Myocyte (in vitro differentiated cells): ENCODE measurements around the gene XBP1. TPM values are rescaled to one million over a fixed set of nuclear protein-coding genes. Genes with fewer than 3 reads are reported as not detected.
"Not testable (repeated sequence)": the region's sequence is repeated elsewhere in the genome, so short reads cannot be mapped to it uniquely, and the experiment has no call there.

Experiments
- DNase-seq: peaks from one replicate; pipeline ENCODE4 v3.0.0-alpha.2; 2012; ENCODE audit warnings: low read depth
- total RNA-seq: library from RNA; depleted of rRNA; stranded (reverse); fragments of >200 nt; gene quantifications from 2 replicates; pipeline ENCODE4 v1.2.3, GENCODE V29; 2014

The XBP1 gene
- total RNA-seq, 1 donor from 2014 or later: 224 TPM

DNA sequence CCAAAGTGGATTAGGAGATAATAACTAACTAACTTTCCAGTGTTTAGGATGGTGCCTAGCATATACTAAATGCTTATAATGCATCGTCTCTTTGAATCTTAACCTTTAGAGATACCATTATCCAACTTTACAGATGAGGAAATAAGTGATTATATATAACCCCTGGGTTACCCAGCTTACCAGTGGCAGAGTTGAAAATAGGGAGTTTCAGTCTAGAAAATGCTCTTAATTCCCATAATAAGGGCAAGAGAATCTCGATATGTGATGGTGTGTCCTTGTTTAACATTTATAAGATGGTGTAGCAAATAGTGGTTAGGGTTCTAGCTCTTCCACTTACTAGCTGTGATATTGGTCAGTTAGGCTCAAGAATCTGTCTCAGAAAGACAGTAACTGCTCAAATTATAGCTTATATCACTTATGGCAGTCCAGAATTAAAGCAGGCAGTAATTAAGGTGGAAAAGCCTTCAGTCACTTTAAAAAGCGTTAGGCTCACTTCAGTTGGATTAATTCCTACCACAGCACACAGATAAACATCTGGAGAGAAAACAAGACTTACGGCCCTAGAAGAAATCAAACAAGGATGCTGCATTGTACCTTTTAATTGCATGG lies 6.3 kb downstream of the XBP1 start:
- DNase-seq: no peak

DNA sequence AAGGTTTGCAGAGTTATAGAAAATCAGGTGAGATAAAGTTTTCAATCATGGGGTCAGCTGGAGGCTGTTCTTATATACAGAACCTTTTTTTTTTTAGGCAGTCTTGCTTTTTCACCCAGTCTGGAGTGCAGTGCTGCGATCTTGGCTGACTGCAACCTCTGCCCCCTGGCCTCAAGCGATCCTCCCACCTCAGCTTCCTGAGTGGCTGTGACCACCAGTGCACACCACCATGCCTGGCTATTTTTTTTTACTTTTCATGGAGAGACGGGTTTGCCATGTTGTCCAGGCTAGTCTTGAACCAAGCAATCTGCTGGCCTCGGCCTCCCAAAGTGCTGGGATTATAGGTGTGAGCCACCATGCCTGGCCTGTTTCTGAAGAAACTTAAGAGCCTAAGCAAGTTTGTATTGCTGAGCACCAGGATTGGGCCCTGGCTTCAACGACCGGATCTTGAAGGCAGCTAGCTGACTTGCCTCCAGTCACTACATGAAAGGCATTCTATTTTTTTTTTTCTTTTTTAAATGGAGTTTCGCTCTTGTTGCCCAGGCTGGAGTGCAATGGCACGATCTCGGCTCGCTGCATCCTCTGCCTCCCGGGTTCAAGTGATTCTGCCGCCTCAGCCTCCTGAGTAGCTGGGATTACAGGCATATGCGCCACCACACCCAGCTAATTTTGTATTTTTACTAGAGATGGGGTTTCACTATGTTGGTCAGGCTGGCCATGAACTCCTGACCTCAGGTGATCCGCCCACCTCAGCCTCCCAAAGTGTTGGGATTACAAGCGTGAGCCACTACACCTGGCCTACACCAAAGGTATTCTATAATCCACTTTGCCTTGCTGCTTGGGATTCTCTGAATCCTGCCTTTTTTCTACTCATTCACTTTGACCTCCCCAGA lies 7.6 kb downstream of the XBP1 start:
- DNase-seq: no peak

DNA sequence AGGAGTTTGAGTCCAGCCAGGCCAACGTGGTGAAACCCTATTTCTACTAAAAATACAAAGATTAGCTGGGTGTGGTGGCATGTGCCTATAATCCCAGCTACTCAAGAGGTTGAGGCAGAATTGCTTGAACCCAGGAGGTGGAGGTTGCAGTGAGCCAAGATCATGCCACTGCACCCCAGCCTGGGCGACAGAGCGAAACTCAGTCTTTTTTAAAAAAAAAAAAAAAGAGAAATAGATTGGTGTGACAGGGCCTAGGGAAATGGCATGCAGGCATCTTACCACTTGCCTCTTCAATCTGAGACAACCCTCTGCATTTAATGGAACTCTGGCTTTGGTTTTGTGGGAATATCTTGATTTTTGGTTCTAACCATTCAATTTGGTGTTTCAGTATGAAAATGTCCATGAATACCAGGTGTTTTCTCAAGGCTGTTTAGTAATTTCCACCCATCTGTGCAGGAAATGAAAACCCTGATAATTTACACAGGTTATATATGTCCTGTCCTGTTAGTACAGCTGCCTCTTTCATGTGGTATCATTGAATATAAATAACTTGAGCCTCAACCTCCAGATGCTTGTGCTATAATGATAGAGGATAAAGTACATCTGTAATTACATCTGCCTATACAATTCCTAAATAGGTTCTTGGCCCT lies 8.4 kb downstream of the XBP1 start:
- no peak for DNase-seq

DNA sequence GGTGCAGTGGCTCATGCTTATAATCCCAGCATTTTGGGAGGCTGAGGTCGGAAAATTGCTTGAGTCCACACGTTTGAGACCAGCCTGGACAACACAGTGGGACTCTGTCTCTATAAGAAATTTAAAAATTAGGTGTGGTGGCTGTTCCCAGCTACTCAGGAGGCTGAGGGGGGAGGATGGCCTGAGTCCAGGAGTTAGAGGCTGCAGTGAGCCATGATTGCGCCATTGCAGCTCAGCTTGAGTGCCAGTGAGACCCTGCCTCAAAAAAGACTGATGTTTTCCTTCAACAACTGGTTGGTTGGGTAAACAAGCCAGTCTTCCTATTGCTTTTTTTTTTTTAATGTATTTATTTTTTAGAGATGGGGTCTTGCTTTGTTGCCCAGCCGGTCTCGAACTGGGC lies 9.2 kb downstream of the XBP1 start:
- no peak for DNase-seq

DNA sequence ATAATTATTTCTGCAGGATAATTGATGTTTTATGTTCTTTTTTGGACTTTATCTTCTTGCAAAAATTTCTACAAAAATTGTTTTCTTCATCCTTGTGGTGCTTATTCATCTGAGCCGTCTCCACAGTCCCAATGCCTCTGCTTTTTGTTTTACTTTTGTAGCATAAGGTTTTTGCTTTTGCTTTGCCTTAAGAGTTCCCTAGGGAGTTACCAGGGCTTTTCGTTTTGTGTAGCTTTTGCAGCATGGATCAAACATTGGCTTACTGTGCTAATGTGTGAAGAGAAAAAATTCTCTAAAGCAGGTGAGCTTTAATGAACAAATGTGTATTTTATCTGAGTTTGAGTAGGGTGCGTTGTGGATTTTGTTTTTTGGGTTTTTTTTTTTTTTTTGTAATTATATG lies 11.8 kb downstream of the XBP1 start:
- DNase-seq: no peak

DNA sequence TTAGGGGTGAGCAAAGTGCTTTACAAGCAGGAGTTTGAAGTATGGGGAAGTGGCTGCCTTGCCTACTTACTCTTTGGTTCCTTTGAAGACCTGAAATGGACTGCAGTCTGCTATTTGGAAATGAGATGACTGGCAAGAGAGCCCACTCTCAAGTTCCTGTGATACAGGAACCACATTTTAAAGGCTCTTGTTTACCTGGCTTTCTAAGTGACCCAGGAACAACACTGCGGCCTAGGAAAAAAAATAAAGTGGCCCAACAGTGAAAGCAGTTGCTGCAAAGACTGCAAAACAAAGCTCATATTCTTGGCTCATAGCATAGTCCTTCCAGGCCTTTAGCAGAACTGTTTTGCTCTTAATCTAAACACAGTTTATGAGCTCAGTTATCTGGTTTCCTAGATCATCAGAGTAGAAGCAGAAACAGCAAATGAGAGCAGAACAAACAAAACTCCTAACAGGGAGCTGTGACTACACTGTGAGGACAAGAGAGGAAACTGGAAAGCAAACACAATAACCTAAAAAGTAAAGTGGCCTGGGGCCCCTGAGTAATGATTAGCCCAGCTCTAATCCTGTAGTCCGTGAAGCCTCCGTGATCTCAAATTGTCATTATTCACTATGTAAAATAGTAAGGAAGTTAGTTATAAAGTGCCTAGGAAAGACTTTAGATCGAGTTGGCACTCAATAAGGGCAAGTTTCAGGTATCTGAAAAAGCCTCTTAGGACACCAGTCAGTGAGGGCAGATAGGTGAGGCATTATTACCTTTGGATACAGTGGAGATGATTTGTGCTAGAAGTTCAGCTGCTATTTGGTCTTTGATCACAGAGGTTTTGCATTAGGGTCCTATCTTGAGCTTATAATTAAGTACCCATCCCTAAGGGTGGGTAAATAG lies 16.3 kb downstream of the XBP1 start:
- no peak for DNase-seq

DNA sequence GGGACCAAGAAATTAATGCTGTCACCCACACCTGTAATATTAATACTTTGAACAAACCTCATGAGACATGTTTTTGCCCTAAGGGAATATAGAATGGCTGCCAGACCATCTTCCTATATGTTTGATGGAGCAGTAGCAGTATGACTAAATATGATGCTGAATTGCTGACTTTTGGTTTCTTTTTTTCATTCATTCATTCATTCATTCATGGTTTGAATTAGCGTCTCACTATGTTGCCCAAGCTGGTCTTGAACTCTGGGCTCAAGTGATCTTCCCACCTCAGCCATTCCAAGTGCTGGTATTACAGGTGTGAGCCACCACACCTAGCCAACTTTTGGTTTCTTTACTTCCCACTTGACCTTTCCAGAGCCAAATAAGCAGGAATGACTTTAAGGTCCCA lies 20.1 kb downstream of the XBP1 start:
- DNase-seq: no peak

DNA sequence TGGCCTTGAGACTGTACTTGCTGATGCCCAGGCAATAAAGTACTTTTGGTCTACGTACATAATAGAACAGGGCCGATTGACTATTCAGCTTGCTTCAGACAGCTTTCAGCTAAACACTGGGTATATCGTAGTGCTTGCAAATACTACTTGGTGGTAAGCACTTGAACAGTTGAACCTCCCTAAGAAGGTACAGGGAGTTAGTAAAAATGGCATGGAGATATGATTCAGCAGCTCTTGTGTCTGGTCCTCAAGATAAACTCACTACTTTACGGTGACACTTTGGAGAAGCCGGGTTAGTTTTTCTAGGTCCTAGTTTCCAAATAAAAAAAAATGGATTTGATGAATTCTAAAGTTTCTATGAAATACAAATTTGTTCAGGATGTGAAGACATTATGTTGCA lies 20.5 kb downstream of the XBP1 start:
- no peak for DNase-seq

DNA sequence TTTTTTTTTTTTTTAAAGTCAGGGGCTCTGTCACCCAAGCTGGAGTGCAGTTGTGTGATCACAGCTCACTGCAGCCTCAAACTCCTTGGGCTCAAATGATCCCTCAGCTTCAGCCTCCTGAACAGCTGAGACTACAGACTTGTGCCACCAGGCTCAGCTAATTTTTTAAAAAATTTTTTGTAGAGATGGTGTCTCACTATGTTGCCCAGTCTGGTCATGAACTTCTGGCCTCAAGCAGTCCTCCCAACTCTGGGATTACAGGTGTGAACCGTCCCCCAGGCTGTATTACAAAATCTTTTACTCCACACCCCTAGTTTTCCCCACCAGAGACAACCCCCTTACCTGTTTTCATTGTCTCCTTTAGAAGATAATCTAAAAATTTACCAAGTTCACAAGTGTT lies 26.0 kb downstream of the XBP1 start:
- DNase-seq: no peak

DNA sequence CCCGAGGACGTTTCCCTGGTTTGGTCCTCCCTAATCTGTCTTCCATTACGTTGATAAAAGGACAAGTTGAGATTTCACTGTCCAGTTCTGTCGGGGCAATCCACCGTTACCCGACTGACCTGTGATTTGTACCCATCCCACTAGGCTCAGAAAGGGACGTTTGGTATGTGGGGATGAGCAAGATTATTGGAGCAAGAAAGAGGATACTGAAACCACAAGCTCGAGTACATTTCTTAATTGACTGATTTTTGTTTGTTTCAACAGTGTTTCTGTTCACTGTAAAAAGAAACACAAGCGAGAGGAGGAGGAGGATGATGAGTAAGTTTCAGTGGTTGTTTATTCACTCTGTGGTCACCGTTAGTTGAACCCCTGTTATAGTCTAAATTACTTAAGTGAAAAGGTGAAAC lies 26.9 kb downstream of the XBP1 start:
- DNase-seq: no peak

DNA sequence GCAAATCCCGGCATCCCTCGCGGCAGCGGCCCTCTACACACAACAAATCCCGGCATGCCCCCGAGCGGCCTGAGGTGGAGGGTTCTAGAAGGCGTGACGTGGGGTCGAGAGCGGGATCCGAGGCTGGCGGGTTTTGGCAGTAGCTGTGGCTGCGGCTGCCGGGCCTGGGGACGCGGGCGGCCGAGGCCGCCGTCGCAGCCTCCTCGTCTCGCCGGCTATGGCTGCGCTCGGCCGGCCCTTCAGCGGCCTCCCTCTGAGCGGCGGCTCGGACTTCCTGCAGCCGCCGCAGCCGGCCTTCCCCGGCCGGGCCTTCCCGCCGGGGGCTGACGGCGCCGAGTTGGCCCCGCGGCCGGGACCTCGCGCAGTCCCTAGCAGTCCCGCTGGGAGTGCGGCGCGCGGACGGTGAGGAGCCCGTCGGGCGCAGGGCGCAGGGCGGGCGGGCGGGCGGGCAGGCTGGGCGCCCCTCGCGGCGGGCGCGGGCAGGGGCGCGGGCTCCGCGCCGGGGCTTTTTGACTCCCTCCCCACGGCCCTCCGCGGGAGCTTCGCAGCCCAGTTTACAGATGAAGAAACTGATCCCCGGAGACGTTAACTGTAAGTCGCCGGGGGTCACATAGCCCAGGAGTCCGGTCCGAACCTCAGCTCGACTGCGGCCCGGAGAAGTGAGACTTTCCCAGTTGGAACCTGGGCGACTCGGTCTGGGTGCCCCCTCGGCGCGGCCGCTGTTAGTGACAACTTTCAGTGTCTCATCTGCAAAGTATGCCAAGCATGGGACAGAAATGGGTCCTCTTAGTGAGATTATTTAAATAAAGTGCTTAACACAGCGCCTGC lies 27.5 kb downstream of the XBP1 start, which contains the start of gene CCDC117:
TSS of gene CCDC117 (plus strand) at position 63 of the 828 bp plus-strand sequence. CDS start at position 218, 155 bp downstream.
- peak; percentile 97 for DNase-seq

DNA sequence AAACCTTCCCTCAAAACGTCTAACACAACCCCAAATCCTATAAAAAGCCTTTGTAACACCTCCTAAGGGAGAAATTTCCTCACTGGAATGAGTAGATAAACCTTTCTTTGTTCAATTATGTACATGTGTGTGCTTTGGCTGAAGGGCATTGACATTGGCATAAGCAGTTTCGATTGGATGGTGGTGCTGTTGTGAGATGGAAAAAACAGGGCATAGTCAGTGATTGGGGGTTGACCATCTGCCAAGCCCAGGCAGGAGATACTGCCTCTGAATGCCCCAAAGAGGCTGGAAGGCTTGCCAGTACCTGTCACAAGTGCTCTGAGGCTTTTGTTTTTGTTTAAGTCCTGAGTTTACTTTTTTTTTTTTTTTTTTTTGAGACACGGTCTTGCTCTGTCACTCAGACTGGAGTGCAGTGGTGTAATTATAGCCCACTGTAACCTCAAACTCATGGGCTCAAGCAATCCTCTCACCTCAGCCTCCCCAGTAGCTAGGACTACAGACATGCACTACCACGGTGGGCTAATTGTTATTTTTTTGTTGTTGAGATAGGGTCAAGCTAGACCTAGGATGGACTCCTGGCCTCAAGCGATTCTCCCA lies 29.1 kb downstream of the XBP1 start:
- no peak for DNase-seq

DNA sequence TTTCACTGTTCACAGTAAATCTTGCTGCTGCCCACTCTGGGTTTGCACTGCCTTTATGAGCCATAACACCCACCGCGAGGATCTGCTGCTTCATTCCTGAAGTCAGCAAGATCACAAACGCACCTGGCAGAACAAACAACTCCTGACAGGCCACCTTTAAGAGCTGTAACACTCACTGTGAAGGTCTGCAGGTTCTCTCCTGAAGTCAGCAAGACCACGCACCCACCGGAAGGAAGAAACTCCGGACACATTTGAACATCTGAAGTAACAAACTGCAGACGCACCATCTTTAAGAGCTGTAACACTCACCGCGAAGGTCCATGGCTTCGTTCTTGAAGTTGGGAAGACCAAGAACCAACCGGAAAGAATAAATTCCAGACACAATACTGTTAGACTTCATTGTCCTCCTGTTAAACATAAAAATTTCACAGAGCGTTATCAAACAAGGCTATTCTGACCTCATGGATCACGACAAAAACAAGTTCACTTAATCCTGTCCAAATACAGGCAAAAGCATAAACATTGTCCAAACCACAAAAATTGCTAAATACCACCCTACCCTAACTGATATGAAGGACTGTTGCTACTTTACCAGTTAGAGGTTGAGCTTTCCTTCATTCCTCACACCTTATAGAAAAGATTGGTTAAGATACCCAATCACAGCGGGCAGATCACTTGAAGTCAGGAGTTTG lies 30.8 kb downstream of the XBP1 start:
- DNase-seq: no peak

DNA sequence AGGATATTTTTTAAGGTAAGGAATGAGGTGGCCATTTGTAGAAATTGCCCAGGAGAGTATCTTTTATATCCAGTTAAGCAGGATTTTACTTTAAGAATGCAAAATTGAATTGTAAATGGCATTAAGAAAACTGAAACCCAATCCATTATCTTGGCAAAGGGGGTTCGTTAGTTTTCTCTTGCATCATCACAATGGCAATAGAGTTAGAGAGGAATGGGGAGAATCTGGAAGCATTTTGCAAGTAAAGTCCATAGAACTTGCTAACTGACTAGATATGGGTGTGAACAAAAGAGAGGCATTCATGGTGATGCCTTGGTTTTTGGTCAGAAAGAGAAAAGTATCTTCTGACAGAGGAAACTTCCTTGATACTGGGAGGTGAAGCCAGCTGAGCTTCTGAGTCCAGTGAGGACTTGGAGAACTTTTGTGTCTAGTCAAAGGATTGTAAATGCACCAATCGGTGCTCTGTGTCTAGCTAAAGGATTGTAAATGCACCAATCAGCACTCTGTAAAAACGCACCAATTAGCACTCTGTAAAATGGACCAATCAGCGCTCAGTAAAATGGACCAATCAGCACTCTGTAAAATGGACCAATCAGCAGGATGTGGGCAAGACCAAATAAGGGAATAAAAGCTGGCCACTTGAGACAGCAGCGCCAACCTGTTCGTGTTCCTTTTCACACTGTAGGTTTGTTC lies 31.5 kb downstream of the XBP1 start:
- no peak for DNase-seq

DNA sequence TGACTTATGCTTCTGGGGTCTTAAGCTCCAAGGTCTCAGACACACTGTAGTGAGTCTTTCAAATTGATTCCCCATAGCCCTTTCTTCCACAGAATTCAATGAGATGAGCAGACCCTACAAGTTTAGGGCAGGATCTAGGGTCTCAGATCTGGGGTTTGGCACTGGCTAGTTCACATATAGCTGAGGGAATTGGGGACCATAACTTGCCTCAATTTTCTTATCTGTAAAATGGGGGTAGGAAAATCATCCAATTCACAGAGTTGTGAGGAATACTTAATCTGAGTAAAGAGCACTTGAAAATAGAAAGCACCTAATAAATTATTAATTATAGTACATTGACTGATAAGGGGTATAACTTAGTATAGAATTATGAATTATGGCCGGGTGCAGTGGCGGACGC lies 33.7 kb downstream of the XBP1 start:
- DNase-seq: no peak

DNA sequence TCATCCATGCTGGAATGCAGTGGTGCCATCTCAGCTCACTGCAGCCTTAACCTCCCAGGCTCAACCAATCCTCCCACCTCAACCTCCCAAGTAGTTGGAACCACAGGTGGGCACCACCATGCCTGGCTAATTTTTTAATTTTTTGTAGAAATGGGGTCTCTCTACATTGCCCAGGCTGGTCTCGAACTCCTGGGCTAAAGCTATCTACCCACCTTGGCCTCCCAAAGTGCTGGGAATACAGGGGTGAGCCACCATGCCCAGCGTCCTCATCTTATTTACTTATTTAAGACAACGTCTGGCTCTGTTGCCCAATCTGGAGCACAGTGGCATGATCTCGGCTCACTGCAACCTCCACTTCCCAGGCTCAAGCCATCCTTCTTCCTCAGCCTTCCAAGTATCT lies 38.4 kb downstream of the XBP1 start:
- not testable (repeated sequence) for DNase-seq

DNA sequence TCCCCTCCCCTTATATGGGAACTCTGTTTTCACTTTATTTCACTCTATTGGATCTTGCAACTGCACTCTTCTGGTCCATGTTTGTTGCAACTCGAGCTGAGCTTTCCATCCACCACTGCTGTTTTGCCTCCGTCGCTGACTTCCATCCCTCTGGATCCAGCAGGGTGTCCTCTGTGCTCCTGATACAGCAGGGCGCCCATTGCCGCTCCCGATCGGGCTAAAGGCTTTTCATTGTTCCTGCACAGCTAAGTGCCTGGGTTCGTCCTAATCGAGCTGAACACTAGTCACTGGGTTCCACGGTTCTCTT lies 39.0 kb downstream of the XBP1 start:
- no peak for DNase-seq

DNA sequence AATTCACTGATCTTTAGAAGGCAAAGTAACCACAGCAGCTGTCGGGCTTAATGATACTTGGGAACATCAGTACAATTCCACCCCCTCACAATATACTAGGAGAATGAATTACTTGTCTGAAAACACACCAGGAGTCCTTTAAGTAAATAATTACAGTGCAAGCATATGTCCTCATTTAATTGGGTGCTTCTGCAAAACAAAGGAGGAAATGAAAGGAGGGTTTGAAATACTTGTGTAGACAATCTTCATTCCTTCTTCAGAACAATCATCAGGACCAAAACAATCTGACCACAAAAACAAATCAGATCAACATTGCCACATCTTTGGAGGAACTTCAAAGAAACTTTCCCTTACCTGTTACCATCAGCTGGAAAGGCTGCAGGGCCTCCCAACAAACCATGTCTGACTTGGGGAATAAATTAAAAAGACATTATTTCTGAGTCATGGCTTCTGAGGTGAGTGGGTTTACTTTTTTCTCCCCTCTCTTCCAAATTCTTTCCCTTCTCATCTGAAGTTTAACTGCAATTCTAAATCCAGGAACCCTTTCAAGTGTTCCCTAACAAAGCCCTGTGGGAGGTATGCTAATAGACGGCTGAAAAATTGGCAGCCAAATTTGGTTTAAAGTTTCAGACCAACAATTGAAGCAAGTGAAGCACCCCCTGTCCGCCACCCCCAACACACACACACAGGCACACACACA lies 40.4 kb downstream of the XBP1 start:
- peak; percentile 43 for DNase-seq
